CD4-positive, alpha-beta T cell (primary cell): ENCODE measurements around the gene CLCNKA. TPM values are rescaled to one million over a fixed set of nuclear protein-coding genes. Genes with fewer than 3 reads are reported as not detected.

Experiments
- ATAC-seq: fragments of 200-7000 bp; cut with Tn5 transposase; one replicate; pipeline ENCODE4 v1.10.0; 2022; ENCODE audit warnings: mild to moderate bottlenecking; ENCODE audit not compliant: poor library complexity
- CTCF ChIA-PET: fragments of 350-600 bp; sonication (Branson Sonifier 250); formaldehyde crosslinking; loops from one replicate; lab custom pipeline; 2021; ENCODE audit warnings: antibody characterized with exemption, inconsistent platforms; lab: Charles Lee
- POLR2A ChIA-PET: fragments of 350-600 bp; sonication (Branson Sonifier 250); formaldehyde crosslinking; loops from one replicate; lab custom pipeline; 2021; ENCODE audit warnings: antibody characterized with exemption, inconsistent platforms; lab: Charles Lee
- DNase-seq, 14 experiments: peaks; one replicate each; pipeline ENCODE4 v3.0.0-alpha.2; 2013 to 2020; ENCODE audit warnings: mixed read lengths in 2 of 14
- H3K27ac ChIP-seq, 2 donors: one replicate each; pipeline versions ENCODE4 v1.5.1 to v1.7.0; 2013; ENCODE audit warnings: low read length in 2 of 2, low read depth in 1 of 2, mild to moderate bottlenecking in 1 of 2
- H3K27me3 ChIP-seq, 2 experiments: 1 replicate in 1 of 2; 2 replicates in 1 of 2; pipeline versions ENCODE4 v1.6.1 to v1.7.0; 2013; ENCODE audit warnings: low read length in 2 of 2, control low read depth in 1 of 2, mild to moderate bottlenecking in 1 of 2, moderate library complexity in 1 of 2; ENCODE audit not compliant: insufficient read depth in 2 of 2, control insufficient read depth in 1 of 2
- H3K36me3 ChIP-seq: one replicate; pipeline ENCODE4 v1.6.1; 2013; ENCODE audit warnings: low read length, control low read depth; ENCODE audit not compliant: insufficient read depth
- H3K4me1 ChIP-seq: one replicate; pipeline ENCODE4 v1.6.1; 2013; ENCODE audit warnings: low read length, control low read depth; ENCODE audit not compliant: insufficient read depth
- H3K4me3 ChIP-seq: one replicate; pipeline ENCODE4 v1.5.1; 2013; ENCODE audit warnings: mild to moderate bottlenecking, low read length, moderate library complexity
- H3K9me3 ChIP-seq, 2 experiments: 1 replicate in 1 of 2; 2 replicates in 1 of 2; pipeline versions ENCODE4 v1.6.1 to v1.7.0; 2013; ENCODE audit warnings: low read length in 2 of 2, mild to moderate bottlenecking in 2 of 2, control low read depth in 1 of 2, moderate library complexity in 1 of 2; ENCODE audit not compliant: control insufficient read depth in 1 of 2, insufficient read depth in 1 of 2
- H3K27ac Mint-ChIP-seq: one replicate; pipeline ENCODE4 v1.8.0; 2020; ENCODE audit warnings: mixed read lengths
- H3K27me3 Mint-ChIP-seq: one replicate; pipeline ENCODE4 v1.8.0; 2021; ENCODE audit warnings: mixed read lengths
- H3K36me3 Mint-ChIP-seq: one replicate; pipeline ENCODE4 v1.8.0; 2021; ENCODE audit warnings: low read depth, mixed read lengths
- H3K4me1 Mint-ChIP-seq: one replicate; pipeline ENCODE4 v1.8.0; 2021; ENCODE audit warnings: low read depth, mixed read lengths
- H3K4me3 Mint-ChIP-seq: one replicate; pipeline ENCODE4 v1.8.0; 2020; ENCODE audit warnings: mild to moderate bottlenecking, mixed read lengths
- H3K9me3 Mint-ChIP-seq: one replicate; pipeline ENCODE4 v1.8.0; 2020; ENCODE audit warnings: mixed read lengths
- intact Hi-C, 2 experiments: fragments of 100-400 bp; cut with DNase I in 1 of 2; cut with micrococcal nuclease in 1 of 2; formaldehyde crosslinking; loops; one replicate each; pipeline versions ENCODE4 v1.15.1 to v1.9.0; 2023 to 2025; cut with DNase I, micrococcal nuclease
- total RNA-seq, 174 experiments: library from RNA in 2 of 174; stranded (reverse) in 2 of 174; gene quantifications; one replicate each; pipeline ENCODE4 v1.2.3 and lab custom pipeline; 2021 to 2026
- TF ChIP-seq, protein P1 (sequence below): fragments of 200-600 bp; IDR thresholded peaks from one replicate; pipeline ENCODE4 v1.8.0; 2022; ENCODE audit warnings: antibody characterized with exemption, mild to moderate bottlenecking

The CLCNKA gene
- total RNA-seq, 2 experiments from 2014 or later: not detected

DNA sequence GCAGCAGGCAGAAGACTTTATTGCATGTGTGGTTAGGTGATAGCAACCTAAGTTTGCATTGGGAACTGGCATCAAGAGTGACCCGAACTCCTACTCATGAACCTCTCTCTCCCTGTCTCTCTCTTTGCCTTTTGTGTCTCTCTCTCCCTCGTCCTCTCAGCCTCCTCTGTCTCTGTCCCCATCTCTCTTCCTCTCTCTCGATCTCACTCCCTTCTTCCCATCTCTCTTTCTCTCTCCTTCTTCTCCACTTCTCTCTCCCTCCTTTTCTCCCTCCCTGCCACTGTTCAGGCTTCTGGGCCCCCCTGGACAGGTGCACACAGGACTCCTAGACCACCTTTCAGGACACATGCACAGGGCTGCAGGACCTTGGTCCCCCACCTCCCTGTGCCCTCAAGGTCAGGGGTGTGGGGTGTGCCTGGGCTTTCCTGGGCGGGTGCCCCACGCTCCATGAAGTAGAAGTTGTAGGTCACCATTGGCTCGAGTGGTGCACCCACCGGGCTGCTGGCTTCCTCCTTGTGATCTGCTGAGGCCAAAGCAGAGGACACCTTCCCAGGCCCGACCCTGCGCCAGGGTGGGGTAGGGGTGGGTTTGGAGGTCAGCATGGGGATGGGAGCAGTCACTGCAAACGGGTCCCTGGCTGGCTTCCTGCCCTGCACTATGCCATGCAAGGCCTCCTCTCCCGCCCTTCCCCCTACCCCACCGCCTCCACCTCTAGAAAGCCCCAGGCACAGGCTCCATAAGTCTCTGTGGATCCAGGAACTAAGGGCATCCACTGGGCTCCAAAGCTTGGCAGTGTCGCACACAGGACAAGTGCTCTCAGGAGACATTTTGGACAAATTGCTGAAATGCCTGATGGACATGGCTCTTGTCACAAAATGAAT, 32.7 kb upstream of the CLCNKA start:
- ATAC-seq (no peak), DNase-seq (no peak)
- ChIA-PET POLR2A (no interaction called here), CTCF (no interaction called here)
- H3K9me3 Mint-ChIP-seq: no peaks in the 10 kb centered on the region
- intact Hi-C loops: no loop called here
- no peak overlapping the region for H3K27ac Mint-ChIP-seq
- Histone ChIP-seq H3K9me3 (no peaks in the 10 kb centered on the region), H3K4me3 (no peak overlapping the region), H3K4me1 (no peaks in the 10 kb centered on the region), H3K27ac (no peak overlapping the region), H3K27me3 (no peaks in the 10 kb centered on the region), H3K36me3 (no peaks in the 10 kb centered on the region)
- H3K27me3 Mint-ChIP-seq: no peaks in the 10 kb centered on the region
- no peak overlapping the region for H3K4me3 Mint-ChIP-seq
- H3K36me3 Mint-ChIP-seq: no peaks in the 10 kb centered on the region
- H3K4me1 Mint-ChIP-seq: no peaks in the 10 kb centered on the region
- TF ChIP-seq, protein P1, sequence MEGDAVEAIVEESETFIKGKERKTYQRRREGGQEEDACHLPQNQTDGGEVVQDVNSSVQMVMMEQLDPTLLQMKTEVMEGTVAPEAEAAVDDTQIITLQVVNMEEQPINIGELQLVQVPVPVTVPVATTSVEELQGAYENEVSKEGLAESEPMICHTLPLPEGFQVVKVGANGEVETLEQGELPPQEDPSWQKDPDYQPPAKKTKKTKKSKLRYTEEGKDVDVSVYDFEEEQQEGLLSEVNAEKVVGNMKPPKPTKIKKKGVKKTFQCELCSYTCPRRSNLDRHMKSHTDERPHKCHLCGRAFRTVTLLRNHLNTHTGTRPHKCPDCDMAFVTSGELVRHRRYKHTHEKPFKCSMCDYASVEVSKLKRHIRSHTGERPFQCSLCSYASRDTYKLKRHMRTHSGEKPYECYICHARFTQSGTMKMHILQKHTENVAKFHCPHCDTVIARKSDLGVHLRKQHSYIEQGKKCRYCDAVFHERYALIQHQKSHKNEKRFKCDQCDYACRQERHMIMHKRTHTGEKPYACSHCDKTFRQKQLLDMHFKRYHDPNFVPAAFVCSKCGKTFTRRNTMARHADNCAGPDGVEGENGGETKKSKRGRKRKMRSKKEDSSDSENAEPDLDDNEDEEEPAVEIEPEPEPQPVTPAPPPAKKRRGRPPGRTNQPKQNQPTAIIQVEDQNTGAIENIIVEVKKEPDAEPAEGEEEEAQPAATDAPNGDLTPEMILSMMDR: no peak

DNA sequence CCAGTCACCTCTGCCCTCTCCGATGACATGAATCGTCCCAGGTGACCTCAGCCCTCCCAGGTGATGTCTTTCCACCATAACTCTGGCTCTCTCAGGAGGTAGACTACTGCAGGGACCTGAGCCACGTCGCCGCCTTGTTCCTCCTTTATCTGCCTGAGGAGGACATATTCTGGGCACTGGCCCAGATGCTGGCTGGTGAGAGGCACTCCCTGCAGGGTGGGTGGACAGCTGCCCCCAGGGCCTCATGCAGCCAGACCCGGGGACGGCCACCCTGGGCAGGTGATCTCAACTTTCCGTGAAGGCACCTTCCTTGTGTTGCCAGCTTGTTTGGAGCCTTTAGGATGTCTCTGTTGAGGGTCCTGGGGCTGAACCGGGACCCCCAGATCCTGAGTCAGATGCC, 32.1 kb upstream of the CLCNKA start:
- ChIA-PET POLR2A (no interaction called here), CTCF (no interaction called here)
- no peaks in the 10 kb centered on the region for H3K36me3 ChIP-seq
- ATAC-seq: no peak
- no peak overlapping the region for H3K27ac Mint-ChIP-seq
- H3K4me3 Mint-ChIP-seq: no peak overlapping the region
- no peak for DNase-seq
- no peaks in the 10 kb centered on the region for H3K9me3 ChIP-seq
- H3K9me3 Mint-ChIP-seq: no peaks in the 10 kb centered on the region
- no peak overlapping the region for H3K4me3 ChIP-seq
- TF ChIP-seq, protein P1: no peak
- no peak overlapping the region for H3K27ac ChIP-seq
- intact Hi-C loops: loop anchor here in 1 of 2 experiments (10.0 kb wide), 1 partner anchor 195 kb away; no protein-coding TSS in a partner anchor
- no peaks in the 10 kb centered on the region for H3K4me1 Mint-ChIP-seq
- no peaks in the 10 kb centered on the region for H3K27me3 ChIP-seq
- no peaks in the 10 kb centered on the region for H3K36me3 Mint-ChIP-seq
- no peaks in the 10 kb centered on the region for H3K27me3 Mint-ChIP-seq
- no peaks in the 10 kb centered on the region for H3K4me1 ChIP-seq

DNA sequence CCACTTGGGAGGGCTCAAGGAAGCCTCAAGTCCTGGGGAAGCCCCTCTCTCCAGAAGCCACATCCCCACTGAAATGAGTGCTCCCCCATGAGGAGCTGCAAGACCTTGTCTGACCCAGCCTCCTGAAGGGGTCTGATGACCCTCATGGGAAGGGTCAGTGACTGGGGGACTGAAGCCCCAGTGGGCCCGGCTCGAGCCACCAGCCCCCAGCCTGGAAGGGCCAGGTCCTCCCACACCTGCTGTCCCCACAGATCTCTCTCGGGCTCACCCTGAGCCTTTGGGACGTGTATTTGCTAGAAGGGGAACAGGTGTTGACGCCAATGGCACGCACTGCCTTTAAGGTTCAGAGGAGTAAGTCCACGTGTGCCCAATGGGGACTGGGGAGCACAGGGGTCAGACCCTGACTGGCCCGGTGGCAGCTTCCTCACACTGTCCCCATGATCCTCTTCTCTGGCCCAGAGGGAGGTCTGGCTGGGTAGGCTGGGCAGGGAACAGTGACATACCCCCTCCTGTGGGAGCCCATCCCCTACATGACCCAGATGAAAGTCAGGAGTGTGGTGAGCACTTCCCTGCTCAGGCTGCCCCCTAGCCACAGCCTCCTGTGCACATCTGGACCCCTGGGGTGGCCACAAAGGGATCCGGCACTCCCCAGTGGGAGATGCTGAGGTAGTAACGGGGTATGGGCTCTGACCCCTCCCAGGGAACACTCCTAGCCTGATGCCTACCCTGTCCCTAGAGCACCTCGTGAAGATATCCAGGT, 30.2 kb upstream of the CLCNKA start:
- H3K36me3 ChIP-seq: no peaks in the 10 kb centered on the region
- H3K4me3 ChIP-seq: no peak overlapping the region
- H3K4me1 Mint-ChIP-seq: no peaks in the 10 kb centered on the region
- POLR2A ChIA-PET: no interaction called here
- CTCF ChIA-PET: no interaction called here
- H3K36me3 Mint-ChIP-seq: no peaks in the 10 kb centered on the region
- ATAC-seq (no peak), DNase-seq (no peak)
- H3K9me3 Mint-ChIP-seq: no peaks in the 10 kb centered on the region
- no peak overlapping the region for H3K4me3 Mint-ChIP-seq
- TF ChIP-seq, protein P1: no peak
- H3K27ac Mint-ChIP-seq: no peak overlapping the region
- H3K27me3 ChIP-seq: no peaks in the 10 kb centered on the region
- no peaks in the 10 kb centered on the region for H3K27me3 Mint-ChIP-seq
- H3K27ac ChIP-seq: no peak overlapping the region
- H3K4me1 ChIP-seq: no peaks in the 10 kb centered on the region
- intact Hi-C loops: loop anchor here in 1 of 2 experiments (10.0 kb wide), 1 partner anchor 197 kb away; no protein-coding TSS in a partner anchor
- H3K9me3 ChIP-seq: no peaks in the 10 kb centered on the region
